Hematopoietic multipotent progenitor cell (in vitro differentiated cells): ENCODE data around the gene RPP14. TPM values are rescaled to one million over a fixed set of nuclear protein-coding genes. Genes with fewer than 3 reads are reported as not detected.
"Not testable (repeated sequence)": the region's sequence is repeated elsewhere in the genome, so short reads cannot be mapped to it uniquely, and the experiment has no call there.

Experiments
- DNase-seq, 3 donors: peaks; one replicate each; pipeline ENCODE4 v3.0.0-alpha.2; 2011 to 2015; ENCODE audit warnings: low read depth in 2 of 3, low spot score in 2 of 3
- total RNA-seq: library from RNA; depleted of rRNA; stranded (reverse); fragments of >200 nt; gene quantifications from one replicate; pipeline ENCODE4 v1.2.3, GENCODE V29; 2012

The RPP14 gene
- total RNA-seq, 1 donor: 5.4 TPM

DNA sequence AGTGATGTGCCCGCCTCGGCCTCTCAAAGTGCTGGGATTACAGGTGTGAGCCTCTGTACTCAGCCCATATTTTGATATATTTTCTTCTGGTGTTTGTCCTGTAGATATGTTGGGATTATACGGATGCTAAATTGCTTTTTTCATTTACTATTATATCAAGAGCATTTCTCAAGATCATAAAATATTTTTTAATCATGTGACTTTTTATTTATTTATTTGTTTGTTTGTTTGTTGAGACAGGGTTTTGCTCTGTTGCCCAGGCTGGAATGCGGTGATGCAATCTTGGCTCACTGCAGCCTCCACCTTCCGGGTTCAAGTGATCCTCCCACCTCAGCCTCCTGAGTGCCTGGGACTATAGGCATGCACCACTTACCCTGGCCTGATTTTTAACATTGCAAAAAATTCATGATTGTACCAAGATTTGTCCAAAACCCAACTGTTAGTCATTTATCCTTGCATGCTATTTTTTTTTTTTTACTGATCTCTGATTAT lies 23.9 kb downstream of the RPP14 start:
- DNase-seq: no peak

DNA sequence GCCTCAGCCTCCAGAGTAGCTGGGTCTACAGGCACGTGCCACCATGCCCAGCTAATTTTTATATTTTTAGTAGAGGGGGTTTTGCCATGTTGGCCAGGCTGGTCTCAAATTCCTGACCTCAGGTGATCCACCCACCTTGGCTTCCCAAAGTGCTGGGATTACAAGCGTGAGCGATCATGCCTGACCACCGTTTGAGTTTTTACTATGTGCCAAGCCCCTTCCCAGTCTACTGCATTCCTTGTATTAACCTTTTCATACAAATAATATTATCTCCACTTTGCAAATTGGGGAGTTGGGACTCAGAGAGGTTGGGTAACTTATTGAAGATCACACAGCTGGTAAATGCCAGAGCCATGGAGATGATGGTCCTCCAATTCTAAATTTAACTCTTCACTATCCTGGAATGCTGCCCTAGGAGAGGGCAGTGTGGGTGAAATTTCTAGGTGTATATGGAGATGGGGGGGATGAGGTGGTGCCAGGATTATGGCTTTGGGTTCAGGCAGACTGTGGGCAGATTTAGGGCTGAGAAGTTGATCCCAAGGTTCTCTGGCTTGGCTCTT lies 25.6 kb downstream of the RPP14 start:
- DNase-seq: no peak

- peak; percentile 53 to 81 (median 81) for DNase-seq
Measured at GRCh38 chr3:58332575-58333188, 26.6 kb downstream of the RPP14 start, which contains the start of gene PXK. Gene PXK, plus strand, starts transcription at chr3:58332892. Its CDS starts 97 bp downstream, at chr3:58332989.

GRCh38 chr3:58333206-58334012 lies 27.4 kb downstream of the RPP14 start:
- DNase-seq: peak in 1 of 3 donors; percentile 56

DNA sequence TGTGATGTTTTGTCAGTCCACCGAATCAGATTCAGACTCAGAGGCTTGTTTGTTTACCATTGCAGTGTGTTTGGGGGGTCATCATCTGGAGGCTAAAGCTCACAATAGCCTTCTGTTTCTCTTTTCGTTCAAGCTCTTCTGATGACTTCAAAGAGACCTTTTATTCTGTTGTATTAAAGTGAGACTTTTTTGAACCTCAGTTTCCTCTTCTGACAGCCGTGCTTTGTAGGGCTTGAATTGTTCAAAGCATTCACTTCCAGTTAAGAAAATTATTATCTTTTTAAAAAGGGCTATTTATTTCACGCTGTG lies 27.9 kb downstream of the RPP14 start:
- DNase-seq: no peak

- DNase-seq: no peak
Measured at GRCh38 chr3:58334506-58334884, 28.4 kb downstream of the RPP14 start.

DNA sequence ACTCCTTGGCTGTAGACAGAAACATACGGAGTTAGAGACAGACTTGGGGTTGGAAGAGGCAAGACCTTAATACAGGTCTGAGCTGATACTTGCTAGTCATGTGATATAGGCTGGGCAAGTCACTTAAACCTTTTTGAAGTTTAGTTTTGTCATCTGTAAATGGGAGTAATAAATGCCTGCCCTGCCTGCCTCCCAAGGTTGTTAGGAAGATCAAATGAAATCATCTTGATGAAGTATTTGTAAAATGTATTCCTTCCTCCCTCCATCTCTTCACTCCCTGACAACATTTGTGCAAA lies 29.6 kb downstream of the RPP14 start:
- no peak for DNase-seq

- no peak for DNase-seq
Measured at GRCh38 chr3:58336135-58336882, 30.3 kb downstream of the RPP14 start.

DNA sequence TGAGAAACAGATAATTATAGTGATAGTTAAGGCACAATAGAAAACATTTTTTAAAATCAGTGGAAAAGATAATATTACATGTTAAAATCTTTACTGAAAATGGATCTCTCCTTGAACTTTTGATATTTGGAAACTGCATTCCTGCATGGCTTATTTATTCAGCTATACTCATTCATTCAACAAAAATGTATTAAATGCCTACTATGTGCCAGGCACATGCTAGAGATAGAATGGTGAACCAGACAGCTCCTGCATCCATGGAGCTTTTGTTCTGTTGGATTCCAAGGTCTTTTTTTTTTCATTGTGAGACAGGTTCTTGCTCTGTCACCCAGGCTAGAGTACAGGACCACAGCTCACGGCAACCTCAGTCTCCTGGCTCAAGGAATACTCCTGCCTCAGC lies 31.1 kb downstream of the RPP14 start:
- DNase-seq: no peak

GRCh38 chr3:58339146-58339545 lies 33.1 kb downstream of the RPP14 start:
- DNase-seq: not testable (repeated sequence)

- no peak for DNase-seq
Measured at GRCh38 chr3:58340594-58341244, 34.7 kb downstream of the RPP14 start.

- no peak for DNase-seq
Measured at GRCh38 chr3:58341376-58341775, 35.3 kb downstream of the RPP14 start.

GRCh38 chr3:58342676-58343075 lies 36.6 kb downstream of the RPP14 start:
- DNase-seq: no peak

DNA sequence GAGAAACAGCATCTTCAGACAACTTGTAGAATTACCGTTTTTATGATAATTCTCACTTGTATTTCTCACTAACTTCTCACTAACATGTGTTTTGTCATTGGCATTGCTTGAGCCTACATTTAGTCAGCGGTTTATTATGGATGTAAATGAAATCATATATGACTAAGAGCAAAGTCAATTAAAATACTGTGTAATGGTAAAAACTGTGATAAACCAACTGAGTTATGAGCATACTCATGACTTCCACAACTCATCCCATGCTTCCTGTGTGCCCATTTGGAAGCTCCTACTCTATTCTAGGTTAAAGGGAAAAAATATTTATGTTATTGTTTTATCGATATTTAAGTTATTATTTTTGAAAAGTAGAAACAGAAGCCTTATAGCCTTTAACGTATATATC lies 39.4 kb downstream of the RPP14 start:
- DNase-seq: no peak

GRCh38 chr3:58346368-58346767 lies 40.3 kb downstream of the RPP14 start:
- no peak for DNase-seq

- no peak for DNase-seq
Measured at GRCh38 chr3:58347984-58348383, 41.9 kb downstream of the RPP14 start.

DNA sequence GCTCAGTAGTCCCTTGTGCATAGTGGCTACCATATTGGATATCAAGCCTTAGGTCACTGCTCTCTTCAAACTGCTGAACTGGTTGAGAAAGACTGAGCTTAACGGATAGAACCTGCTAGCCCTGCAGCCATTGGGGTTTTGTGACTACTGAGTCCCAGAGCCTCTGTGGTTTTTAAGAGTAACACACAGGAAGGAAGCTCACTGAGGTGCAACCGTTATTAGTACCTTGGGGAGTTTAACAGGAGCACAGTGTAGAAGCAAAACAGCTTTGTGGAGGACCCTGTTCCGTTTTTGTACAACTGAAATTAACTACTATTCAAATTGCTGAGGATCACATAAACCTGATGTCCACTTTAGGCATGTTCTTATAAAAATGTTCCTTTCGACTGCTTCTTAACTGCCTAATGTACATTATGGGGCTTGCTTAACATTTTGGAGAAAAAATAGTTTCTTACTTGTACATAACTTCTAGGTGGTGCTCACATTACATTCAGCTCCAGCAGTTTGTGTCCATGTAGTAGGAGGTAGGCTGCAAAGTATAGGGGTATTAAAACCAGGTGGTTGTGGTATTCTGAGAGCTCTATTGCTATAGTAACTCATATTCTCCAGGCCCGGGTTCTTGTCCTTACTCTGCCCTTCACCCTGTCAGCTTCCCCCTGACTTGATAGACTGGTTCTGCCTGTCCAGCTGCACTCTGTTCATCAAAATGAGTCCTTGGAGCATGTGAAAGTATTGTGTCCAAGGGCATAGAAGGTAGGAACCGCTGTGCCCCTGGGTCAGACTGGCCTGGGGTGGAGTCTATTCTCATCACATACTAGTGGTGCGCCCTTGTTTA lies 44.0 kb downstream of the RPP14 start:
- no peak for DNase-seq

GRCh38 chr3:58350627-58351013 lies 44.6 kb downstream of the RPP14 start:
- DNase-seq: peak in 1 of 3 donors; percentile 53

DNA sequence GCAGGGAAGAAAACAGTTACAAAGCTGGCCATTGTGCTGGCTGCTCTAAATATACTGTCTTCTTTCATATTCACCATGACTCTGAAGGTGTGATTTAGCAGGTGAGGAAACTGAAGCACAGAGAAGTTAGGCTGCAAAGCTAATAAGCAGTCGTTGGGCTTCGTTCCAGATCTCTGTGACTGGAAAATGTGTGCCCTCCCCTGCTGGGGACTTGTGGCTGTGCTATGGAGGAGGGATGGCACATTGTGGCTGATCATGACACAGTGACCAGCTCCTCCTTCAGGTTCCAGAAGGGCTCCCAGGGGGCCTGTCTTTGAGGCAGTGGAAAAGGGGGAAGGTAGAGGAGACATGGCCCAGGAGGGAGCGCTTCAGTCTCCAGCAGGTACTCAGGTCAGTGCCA lies 45.9 kb downstream of the RPP14 start:
- peak in 1 of 3 donors; percentile 58 for DNase-seq

DNA sequence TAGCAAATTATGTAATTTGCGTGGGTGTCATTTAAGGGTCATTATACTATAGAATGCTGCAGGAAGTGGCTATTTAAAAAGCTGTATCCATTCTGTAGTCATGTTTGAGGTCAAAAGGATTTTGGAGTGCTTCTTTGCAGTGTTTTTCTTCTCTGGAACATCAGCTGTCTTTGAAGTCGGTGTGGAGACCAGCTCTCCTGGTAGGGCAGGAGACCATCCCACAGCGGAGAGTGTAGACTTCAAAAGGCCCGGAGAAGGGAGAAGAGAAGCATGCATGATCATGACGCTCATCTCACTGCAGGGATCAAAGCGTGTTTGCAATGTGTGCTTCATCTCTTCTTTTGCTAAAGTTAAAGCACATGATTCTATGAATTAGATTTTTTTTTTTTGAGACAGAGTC lies 46.6 kb downstream of the RPP14 start:
- DNase-seq: no peak
